Measurements from ENCODE around the gene KLHL10.

KLHL10 gene

GRCh38 chr17:41864498-41864835 is 26.8 kb downstream of the KLHL10 start:
- Histone ChIP-seq H3K23ac (ENCODE audit: low read length) (no peak overlapping the region), H2AFZ (ENCODE audit: insufficient read depth, low read length, poor library complexity) (peak overlapping the region; percentile 13), H4K8ac (ENCODE audit: low read depth, low read length) (peak overlapping the region; percentile 87), H3K4me3 (ENCODE audit: low read depth, low read length) (peak overlapping the region; percentile 98), H3K79me1 (ENCODE audit: low read length) (peaks cover 6% of the 10 kb centered on the region), H3K27me3 (ENCODE audit: insufficient read depth, low read length) (no peaks in the 10 kb centered on the region), H3K27ac (ENCODE audit: low read depth, low read length) (no peak overlapping the region), H2BK120ac (ENCODE audit: insufficient read depth, low read length, poor library complexity) (no peak overlapping the region), H2AK5ac (ENCODE audit: low read length) (no peak overlapping the region), H3K18ac (ENCODE audit: low read length) (peak overlapping the region; percentile 22), H4K91ac (ENCODE audit: low read depth, low read length) (no peak overlapping the region), H3K4me1 (ENCODE audit: control insufficient read depth in 1 of 2, insufficient read depth in 2 of 2, low read length in 2 of 2) (peaks cover 0 to 10% of the 10 kb centered on the region in 2 experiments), H2BK5ac (ENCODE audit: low read depth, low read length, poor library complexity) (no peak overlapping the region), H3K4me2 (ENCODE audit: low read length) (peak overlapping the region; percentile 89), H2BK12ac (ENCODE audit: low read length) (no peak overlapping the region), H3K9me3 (ENCODE audit: insufficient read depth, low read depth, low read length) (no peaks in the 10 kb centered on the region), H3K4ac (ENCODE audit: low read depth, low read length) (peak overlapping the region; percentile 85), H3K36me3 (ENCODE audit: control insufficient read depth in 1 of 2, insufficient read depth in 2 of 2, low read length in 2 of 2) (peaks cover 8 to 15% of the 10 kb centered on the region in 2 experiments), H4K12ac (ENCODE audit: low read depth, low read length) (no peak overlapping the region), H3K9ac (ENCODE audit: low read length) (peak overlapping the region; percentile 90), H3K14ac (ENCODE audit: low read length) (no peak overlapping the region), H3K79me2 (ENCODE audit: control insufficient read depth, insufficient read depth, low read length, poor library complexity) (peaks cover 6% of the 10 kb centered on the region)
- WGBS (ENCODE audit: extremely low coverage, insufficient coverage, insufficient read length), result no CpG with 5 or more reads among the region's 25 CpGs
- DNase-seq, result no peak

GRCh38 chr17:41864836-41865595 is 27.4 kb downstream of the KLHL10 start, which contains the start of gene KLHL11:
Gene KLHL11 (minus strand): TSS chr17:41865423. CDS start chr17:41865370, 53 bp downstream.
- H2AK5ac ChIP-seq (ENCODE audit: low read length), result peak within 1 kb of the TSS; percentile 36
- peak within 1 kb of the TSS; percentile 22 for H3K18ac ChIP-seq (ENCODE audit: low read length)
- H3K4me2 ChIP-seq (ENCODE audit: low read length), result peak within 1 kb of the TSS; percentile 89
- peaks cover 0 to 8% of the 10 kb centered on the region in 2 experiments for H3K4me1 ChIP-seq (ENCODE audit: control insufficient read depth in 1 of 2, insufficient read depth in 2 of 2, low read length in 2 of 2)
- peak within 1 kb of the TSS; percentile 85 for H3K27ac ChIP-seq (ENCODE audit: low read depth, low read length)
- H2BK120ac ChIP-seq (ENCODE audit: insufficient read depth, low read length, poor library complexity), result peak within 1 kb of the TSS; percentile 47
- H4K8ac ChIP-seq (ENCODE audit: low read depth, low read length), result peak within 1 kb of the TSS; percentile 87
- no peaks in the 10 kb centered on the region for H3K9me3 ChIP-seq (ENCODE audit: insufficient read depth, low read depth, low read length)
- peak within 1 kb of the TSS; percentile 84 for H4K91ac ChIP-seq (ENCODE audit: low read depth, low read length)
- peak; percentile 13 to 47 for DNase-seq
- peaks cover 6% of the 10 kb centered on the region for H3K79me2 ChIP-seq (ENCODE audit: control insufficient read depth, insufficient read depth, low read length, poor library complexity)
- peak within 1 kb of the TSS; percentile 81 for H2BK5ac ChIP-seq (ENCODE audit: low read depth, low read length, poor library complexity)
- peak within 1 kb of the TSS; percentile 7 for H2BK12ac ChIP-seq (ENCODE audit: low read length)
- peak within 1 kb of the TSS; percentile 89 for H3K14ac ChIP-seq (ENCODE audit: low read length)
- peak within 1 kb of the TSS; percentile 98 for H3K4me3 ChIP-seq (ENCODE audit: low read depth, low read length)
- H3K9ac ChIP-seq (ENCODE audit: low read length), result peak within 1 kb of the TSS; percentile 90
- H2AFZ ChIP-seq (ENCODE audit: insufficient read depth, low read length, poor library complexity), result peak within 1 kb of the TSS; percentile 52
- peak within 1 kb of the TSS; percentile 76 for H4K12ac ChIP-seq (ENCODE audit: low read depth, low read length)
- H3K79me1 ChIP-seq (ENCODE audit: low read length), result peaks cover 6% of the 10 kb centered on the region
- H3K27me3 ChIP-seq (ENCODE audit: insufficient read depth, low read length), result no peaks in the 10 kb centered on the region
- no CpG with 5 or more reads among the region's 90 CpGs for WGBS (ENCODE audit: extremely low coverage, insufficient coverage, insufficient read length)
- H3K36me3 ChIP-seq (ENCODE audit: control insufficient read depth in 1 of 2, insufficient read depth in 2 of 2, low read length in 2 of 2), result peaks cover 13 to 21% of the 10 kb centered on the region in 2 experiments
- H3K23ac ChIP-seq (ENCODE audit: low read length), result no peak within 1 kb of the TSS
- H3K4ac ChIP-seq (ENCODE audit: low read depth, low read length), result peak within 1 kb of the TSS; percentile 85

GRCh38 chr17:41865596-41865893 is 27.9 kb downstream of the KLHL10 start:
- H3K4me3 ChIP-seq (ENCODE audit: low read depth, low read length), result peak overlapping the region; percentile 8
- peaks cover 17 to 26% of the 10 kb centered on the region in 2 experiments for H3K36me3 ChIP-seq (ENCODE audit: control insufficient read depth in 1 of 2, insufficient read depth in 2 of 2, low read length in 2 of 2)
- peaks cover 6% of the 10 kb centered on the region for H3K79me2 ChIP-seq (ENCODE audit: control insufficient read depth, insufficient read depth, low read length, poor library complexity)
- H4K91ac ChIP-seq (ENCODE audit: low read depth, low read length), result no peak overlapping the region
- H2AK5ac ChIP-seq (ENCODE audit: low read length), result no peak overlapping the region
- H3K4me2 ChIP-seq (ENCODE audit: low read length), result peak overlapping the region; percentile 49
- no peak overlapping the region for H2BK5ac ChIP-seq (ENCODE audit: low read depth, low read length, poor library complexity)
- H3K4ac ChIP-seq (ENCODE audit: low read depth, low read length), result no peak overlapping the region
- H3K9me3 ChIP-seq (ENCODE audit: insufficient read depth, low read depth, low read length), result no peaks in the 10 kb centered on the region
- no peak overlapping the region for H4K8ac ChIP-seq (ENCODE audit: low read depth, low read length)
- no peak overlapping the region for H3K27ac ChIP-seq (ENCODE audit: low read depth, low read length)
- H3K23ac ChIP-seq (ENCODE audit: low read length), result no peak overlapping the region
- no CpG with 5 or more reads among the region's 10 CpGs for WGBS (ENCODE audit: extremely low coverage, insufficient coverage, insufficient read length)
- peak; percentile 98 to 100 for DNase-seq
- no peak overlapping the region for H4K12ac ChIP-seq (ENCODE audit: low read depth, low read length)
- H3K18ac ChIP-seq (ENCODE audit: low read length), result no peak overlapping the region
- H2BK12ac ChIP-seq (ENCODE audit: low read length), result no peak overlapping the region
- H3K14ac ChIP-seq (ENCODE audit: low read length), result no peak overlapping the region
- H3K27me3 ChIP-seq (ENCODE audit: insufficient read depth, low read length), result no peaks in the 10 kb centered on the region
- no peak overlapping the region for H3K9ac ChIP-seq (ENCODE audit: low read length)
- H2BK120ac ChIP-seq (ENCODE audit: insufficient read depth, low read length, poor library complexity), result no peak overlapping the region
- peaks cover 6% of the 10 kb centered on the region for H3K79me1 ChIP-seq (ENCODE audit: low read length)
- H3K4me1 ChIP-seq (ENCODE audit: control insufficient read depth in 1 of 2, insufficient read depth in 2 of 2, low read length in 2 of 2), result peaks cover 0 to 7% of the 10 kb centered on the region in 2 experiments
- H2AFZ ChIP-seq (ENCODE audit: insufficient read depth, low read length, poor library complexity), result peak overlapping the region; percentile 52

GRCh38 chr17:41868568-41868967 is 30.9 kb downstream of the KLHL10 start:
- Histone ChIP-seq H3K79me2 (ENCODE audit: control insufficient read depth, insufficient read depth, low read length, poor library complexity) (peaks cover 5% of the 10 kb centered on the region), H3K14ac (ENCODE audit: low read length) (no peak overlapping the region), H4K12ac (ENCODE audit: low read depth, low read length) (no peak overlapping the region), H3K4me2 (ENCODE audit: low read length) (no peak overlapping the region), H3K9ac (ENCODE audit: low read length) (no peak overlapping the region), H3K4me3 (ENCODE audit: low read depth, low read length) (no peak overlapping the region), H3K18ac (ENCODE audit: low read length) (no peak overlapping the region), H3K4me1 (ENCODE audit: control insufficient read depth in 1 of 2, insufficient read depth in 2 of 2, low read length in 2 of 2) (peaks cover 0 to under 1% of the 10 kb centered on the region in 2 experiments), H4K8ac (ENCODE audit: low read depth, low read length) (no peak overlapping the region), H2BK12ac (ENCODE audit: low read length) (no peak overlapping the region), H2AK5ac (ENCODE audit: low read length) (no peak overlapping the region), H3K27ac (ENCODE audit: low read depth, low read length) (no peak overlapping the region), H3K36me3 (ENCODE audit: control insufficient read depth in 1 of 2, insufficient read depth in 2 of 2, low read length in 2 of 2) (peaks cover 40 to 52% of the 10 kb centered on the region in 2 experiments), H2BK5ac (ENCODE audit: low read depth, low read length, poor library complexity) (no peak overlapping the region), H3K79me1 (ENCODE audit: low read length) (peaks cover 6% of the 10 kb centered on the region), H3K9me3 (ENCODE audit: insufficient read depth, low read depth, low read length) (no peaks in the 10 kb centered on the region), H2AFZ (ENCODE audit: insufficient read depth, low read length, poor library complexity) (no peak overlapping the region), H2BK120ac (ENCODE audit: insufficient read depth, low read length, poor library complexity) (no peak overlapping the region), H3K23ac (ENCODE audit: low read length) (no peak overlapping the region), H4K91ac (ENCODE audit: low read depth, low read length) (no peak overlapping the region), H3K27me3 (ENCODE audit: insufficient read depth, low read length) (no peaks in the 10 kb centered on the region), H3K4ac (ENCODE audit: low read depth, low read length) (no peak overlapping the region)
- no peak for DNase-seq
- no CpG with 5 or more reads among the region's 3 CpGs for WGBS (ENCODE audit: extremely low coverage, insufficient coverage, insufficient read length)
